Retinal pigment epithelial cell (primary cell): ENCODE measurements around the gene OR6N2.

ENCODE experiments used
- DNase-seq: peaks from one replicate; pipeline ENCODE4 v3.0.0-alpha.2; 2010; ENCODE audit warnings: low read depth
- H3K4me3 ChIP-seq: 2 replicates; pipeline ENCODE4 v1.5.1; 2011; ENCODE audit warnings: mild to moderate bottlenecking, low read length, control low read depth, moderate library complexity
- CTCF ChIP-seq: conservative IDR thresholded peaks from 2 replicates; pipeline ENCODE4 v1.5.1; 2011; ENCODE audit warnings: low read depth, low read length, control low read depth, inconsistent platforms

Gene OR6N2

GRCh38 chr1:158771950-158772866 lies 8.8 kb downstream of the OR6N2 start, which contains the start of gene OR6N1:
Gene OR6N1 (minus strand): TSS chr1:158772195. CDS start chr1:158766682, 5,513 bp downstream.
- no peak for TF ChIP-seq CTCF
- no peak for DNase-seq
- H3K4me3 ChIP-seq: no peak within 1 kb of the TSS

DNA sequence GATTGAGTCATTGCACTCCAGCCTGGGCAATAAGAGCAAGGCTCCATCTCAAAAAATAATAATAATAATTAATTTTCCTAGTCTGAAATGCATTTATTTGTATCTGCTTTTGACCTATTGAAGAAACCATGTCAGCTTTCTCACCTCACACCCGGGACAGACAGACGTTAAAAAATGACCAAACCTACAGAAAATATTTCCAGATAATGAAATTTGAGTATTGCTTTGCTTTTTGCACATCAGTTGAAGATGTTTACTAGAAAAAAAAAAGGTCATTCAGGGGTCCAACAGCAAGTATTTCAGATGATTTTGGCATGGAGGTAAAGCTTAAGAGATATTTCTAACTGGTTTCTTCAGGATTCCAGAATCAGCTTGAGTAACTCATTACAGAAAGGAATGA lies 26.6 kb downstream of the OR6N2 start, which contains the start of gene OR6K6:
Gene OR6K6 (plus strand): TSS at position 301 of the 400 bp plus-strand sequence. CDS start 168 bp downstream, outside the sequence.
- no peak for DNase-seq
- no peak within 1 kb of the TSS for H3K4me3 ChIP-seq
- no peak for TF ChIP-seq CTCF

- TF ChIP-seq CTCF: no peak
- no peak for DNase-seq
These were observed 28.8 kb downstream of the OR6N2 start for GRCh38 chr1:158752155-158752712.

GRCh38 chr1:158735848-158736247 lies 45.2 kb downstream of the OR6N2 start:
- H3K4me3 ChIP-seq: no peak overlapping the region
- DNase-seq: no peak
- no peak for TF ChIP-seq CTCF

More at GRCh38 chr1:158752155-158752712, 28.8 kb downstream of the OR6N2 start:
- H3K4me3 ChIP-seq: no peak overlapping the region

GRCh38 chr1:158732524-158732923 lies 48.5 kb downstream of the OR6N2 start:
- no peak overlapping the region for H3K4me3 ChIP-seq
- TF ChIP-seq CTCF: no peak
- no peak for DNase-seq

DNA sequence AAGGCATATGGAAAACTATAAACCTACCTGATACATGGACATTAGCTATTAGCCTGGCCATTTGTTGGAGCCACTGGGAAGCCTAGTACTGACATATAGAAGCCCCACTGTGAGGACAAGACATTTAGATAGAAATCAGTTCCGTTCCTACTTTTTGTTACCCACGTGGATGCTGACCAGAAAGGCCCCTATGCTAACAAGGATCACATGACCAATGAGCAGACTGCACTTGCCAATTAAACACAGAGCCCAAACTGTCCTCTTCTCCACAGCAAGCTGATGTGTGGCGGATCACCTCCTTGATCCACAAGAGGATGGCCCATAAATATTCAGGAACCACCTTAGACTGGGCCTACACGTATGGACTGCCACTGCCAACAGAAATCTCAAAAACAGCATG lies 49.3 kb downstream of the OR6N2 start:
- no peak for TF ChIP-seq CTCF
- DNase-seq: no peak
- no peak overlapping the region for H3K4me3 ChIP-seq
